SU-DHL-6 (cell line): Measurements from ENCODE around the gene FABP1.

Source experiments
- H2AFZ ChIP-seq: fragments of 200-600 bp; sonication (generic); 2 replicates; pipeline ENCODE4 v1.6.1; 2014; ENCODE audit warnings: low read depth, mild to moderate bottlenecking, moderate library complexity, mixed read lengths, antibody characterized with exemption, low read length; ENCODE audit not compliant: severe bottlenecking
- H3F3A ChIP-seq: fragments of 200-600 bp; shearing (Covaris generic); 2 replicates; pipeline ENCODE4 v1.6.0; 2016; ENCODE audit warnings: antibody characterized with exemption, mild to moderate bottlenecking; ENCODE audit not compliant: insufficient read depth
- H3K27ac ChIP-seq: fragments of 200-600 bp; sonication (generic); 2 replicates; pipeline ENCODE4 v1.5.1; 2016; ENCODE audit warnings: low read depth, mild to moderate bottlenecking, low read length, moderate library complexity, mixed read lengths
- H3K27me3 ChIP-seq: fragments of 200-600 bp; sonication (generic), shearing (Covaris generic); 2 replicates; pipeline ENCODE4 v1.6.0; 2014; ENCODE audit warnings: mild to moderate bottlenecking, low read length
- H3K36me3 ChIP-seq: fragments of 200-600 bp; sonication (generic); 2 replicates; pipeline ENCODE4 v1.6.1; 2014; ENCODE audit warnings: mild to moderate bottlenecking, low read length, mixed read lengths
- H3K4me2 ChIP-seq: fragments of 300-600, 200-600 bp; shearing (Covaris generic), sonication (generic); 2 replicates; pipeline ENCODE4 v1.6.0; 2014; ENCODE audit warnings: low read length, low read depth, mild to moderate bottlenecking; ENCODE audit not compliant: poor library complexity, severe bottlenecking
- H3K4me3 ChIP-seq: fragments of 200-600 bp; sonication (generic); 2 replicates; pipeline ENCODE4 v1.5.1; 2014; ENCODE audit warnings: antibody characterized with exemption, low read length, mild to moderate bottlenecking, mixed read lengths; ENCODE audit not compliant: insufficient read depth, poor library complexity, severe bottlenecking
- H3K79me2 ChIP-seq: fragments of 200-600 bp; sonication (generic); 2 replicates; pipeline ENCODE4 v1.6.1; 2014; ENCODE audit warnings: mild to moderate bottlenecking, low read length, moderate library complexity; ENCODE audit not compliant: insufficient read depth
- H3K9ac ChIP-seq: fragments of 200-600 bp; sonication (generic); 2 replicates; pipeline ENCODE4 v1.7.0; 2014; ENCODE audit warnings: mild to moderate bottlenecking, low read length
- H3K9me2 ChIP-seq: fragments of 200-600 bp; sonication (generic); replicated peaks from 2 replicates; pipeline ENCODE4 v1.6.1; 2014; ENCODE audit warnings: low read length; ENCODE audit not compliant: insufficient read depth
- H3K9me3 ChIP-seq: fragments of 200-600 bp; sonication (generic); 2 replicates; pipeline ENCODE4 v1.6.1; 2014; ENCODE audit warnings: low read length, mixed read lengths; ENCODE audit not compliant: insufficient read depth
- H4K20me1 ChIP-seq: fragments of 200-600 bp; sonication (generic); 2 replicates; pipeline ENCODE4 v1.6.1; 2014; ENCODE audit warnings: low read depth, mild to moderate bottlenecking, antibody characterized with exemption, low read length, moderate library complexity, mixed read lengths
- CTCF ChIP-seq: fragments of 200-600 bp; sonication (generic); IDR thresholded peaks from one replicate; pipeline ENCODE4 v1.5.1; 2017; ENCODE audit warnings: antibody characterized with exemption, mild to moderate bottlenecking, low read length, moderate library complexity; ENCODE audit not compliant: insufficient read depth, poor library complexity, severe bottlenecking
- EZH2phosphoT487 ChIP-seq: fragments of 200-600 bp; sonication (generic), shearing (Covaris generic); conservative IDR thresholded peaks from 2 replicates; pipeline ENCODE4 v1.6.1; 2018; ENCODE audit warnings: mild to moderate bottlenecking, antibody characterized with exemption, low read length, moderate library complexity, mixed read lengths

The FABP1 gene

GRCh38 chr2:88086401-88086800 lies 41.5 kb downstream of the FABP1 start:
- Histone ChIP-seq H3K4me3 (no peak overlapping the region), H3K4me2 (no peak overlapping the region), H3F3A (no peaks in the 10 kb centered on the region), H3K36me3 (no peaks in the 10 kb centered on the region), H3K9ac (no peak overlapping the region), H3K79me2 (no peaks in the 10 kb centered on the region), H3K9me2 (no peaks in the 10 kb centered on the region), H3K9me3 (no peaks in the 10 kb centered on the region), H2AFZ (no peak overlapping the region), H4K20me1 (no peaks in the 10 kb centered on the region), H3K27me3 (no peaks in the 10 kb centered on the region), H3K27ac (no peak overlapping the region)
- TF ChIP-seq CTCF (no peak), EZH2phosphoT487 (no peak)

DNA sequence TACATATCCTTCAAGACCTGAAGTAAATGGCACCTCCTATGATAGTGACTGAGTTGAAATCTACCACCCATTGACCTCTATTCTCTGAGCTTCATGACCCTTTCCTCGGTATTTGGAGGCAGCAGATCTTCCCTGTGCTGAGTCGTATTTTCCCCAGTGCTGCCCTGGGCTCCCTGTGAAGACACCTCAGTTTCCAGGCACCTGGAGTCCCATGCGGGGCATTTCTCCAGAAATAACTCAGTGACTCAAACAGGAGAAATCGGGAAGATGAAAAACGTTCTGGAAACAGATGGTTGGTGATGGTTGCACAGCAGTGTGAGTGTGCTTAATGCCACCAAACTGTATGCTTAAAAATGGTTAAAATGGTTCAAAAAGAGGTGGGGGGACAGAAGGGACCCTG lies 42.3 kb downstream of the FABP1 start:
- Histone ChIP-seq H3K9me3 (no peaks in the 10 kb centered on the region), H3K27me3 (no peaks in the 10 kb centered on the region), H4K20me1 (no peaks in the 10 kb centered on the region), H3K27ac (no peak overlapping the region), H2AFZ (no peak overlapping the region), H3K9ac (no peak overlapping the region), H3K4me3 (no peak overlapping the region), H3K79me2 (no peaks in the 10 kb centered on the region), H3K36me3 (no peaks in the 10 kb centered on the region), H3K9me2 (no peaks in the 10 kb centered on the region), H3F3A (no peaks in the 10 kb centered on the region), H3K4me2 (no peak overlapping the region)
- TF ChIP-seq EZH2phosphoT487 = no peak
- no peak for TF ChIP-seq CTCF

DNA sequence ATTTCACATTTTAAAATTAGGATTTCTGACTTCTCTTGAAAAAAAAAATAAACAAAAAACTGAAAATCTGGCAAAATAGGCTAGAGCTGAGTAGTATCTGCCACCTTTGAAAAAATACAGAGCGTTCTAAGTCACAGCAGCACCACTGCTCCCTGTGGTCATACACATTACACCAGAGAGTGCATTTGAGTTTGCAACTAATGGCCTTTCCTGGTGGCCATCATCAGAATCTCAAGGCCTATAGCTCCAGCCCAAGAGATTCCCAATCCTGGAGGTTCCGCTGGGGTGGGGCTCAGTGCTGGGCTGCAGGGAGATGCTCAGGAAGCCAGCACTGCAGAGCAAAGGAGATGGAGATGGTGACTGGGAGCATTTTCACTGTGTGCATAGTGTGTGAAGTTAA lies 42.8 kb downstream of the FABP1 start:
- H3K4me2 ChIP-seq = no peak overlapping the region
- no peak overlapping the region for H3K9ac ChIP-seq
- no peak overlapping the region for H3K27ac ChIP-seq
- no peaks in the 10 kb centered on the region for H3K27me3 ChIP-seq
- H2AFZ ChIP-seq = no peak overlapping the region
- no peaks in the 10 kb centered on the region for H3F3A ChIP-seq
- TF ChIP-seq EZH2phosphoT487 (no peak), CTCF (no peak)
- H3K36me3 ChIP-seq = no peaks in the 10 kb centered on the region
- no peaks in the 10 kb centered on the region for H3K79me2 ChIP-seq
- H3K9me3 ChIP-seq = no peaks in the 10 kb centered on the region
- H3K9me2 ChIP-seq = no peaks in the 10 kb centered on the region
- H3K4me3 ChIP-seq = no peak overlapping the region
- H4K20me1 ChIP-seq = no peaks in the 10 kb centered on the region

DNA sequence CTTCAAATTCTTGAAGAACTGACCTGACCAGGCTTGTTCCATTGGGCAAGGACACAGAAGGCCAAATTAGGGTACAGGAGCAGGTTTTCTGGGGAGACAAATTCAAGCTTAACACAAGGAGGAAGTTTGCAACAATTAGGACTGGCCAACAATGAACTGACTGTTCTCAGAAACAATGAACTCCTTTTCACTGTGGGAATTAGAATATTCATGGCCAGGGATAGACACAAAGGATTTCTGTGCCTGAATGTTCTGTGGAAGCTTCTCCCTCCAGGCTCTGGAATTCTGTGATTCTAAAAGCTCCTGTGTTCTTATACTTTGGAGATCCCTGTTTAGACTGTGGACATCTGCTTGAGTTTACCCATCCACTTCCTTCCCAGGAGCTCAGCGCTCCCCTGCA lies 45.1 kb downstream of the FABP1 start:
- no peaks in the 10 kb centered on the region for H3K27me3 ChIP-seq
- H3F3A ChIP-seq = no peaks in the 10 kb centered on the region
- no peak overlapping the region for H3K9ac ChIP-seq
- H3K4me3 ChIP-seq = no peak overlapping the region
- H3K27ac ChIP-seq = no peak overlapping the region
- TF ChIP-seq EZH2phosphoT487 = no peak
- no peak for TF ChIP-seq CTCF
- no peaks in the 10 kb centered on the region for H3K36me3 ChIP-seq
- no peak overlapping the region for H3K4me2 ChIP-seq
- no peak overlapping the region for H2AFZ ChIP-seq
- no peaks in the 10 kb centered on the region for H3K9me2 ChIP-seq
- no peaks in the 10 kb centered on the region for H4K20me1 ChIP-seq
- H3K9me3 ChIP-seq = no peaks in the 10 kb centered on the region
- no peaks in the 10 kb centered on the region for H3K79me2 ChIP-seq
